ENCODE results near the gene ATP1B1. TPM values are rescaled to one million over a fixed set of nuclear protein-coding genes. Genes with fewer than 3 reads are reported as not detected.

Gene ATP1B1
- total and polyA plus RNA-seq, 2 of the 8 experiments (the other 6 are each of a cell fraction or from before 2014, with no cell fraction given), result 16.3 to 76.5 TPM

GRCh38 chr1:169112241-169112640 is 5.8 kb downstream of the ATP1B1 start (continued):
- TF ChIP-seq RBBP5 (IDR thresholded peaks at IDR 0.05; ENCODE audit: borderline replicate concordance, low read depth, low read length) (no peak), RFX5 (IDR thresholded peaks at IDR 0.05; ENCODE audit: borderline replicate concordance, low read depth, low read length) (no peak), SRF (IDR thresholded peaks at IDR 0.05; ENCODE audit: low read depth, low read length) (no peak), POLR2A (IDR thresholded peaks at IDR 0.05; ENCODE audit: control extremely low read depth in 1 of 2, low read depth in 2 of 2, low read length in 2 of 2) (no peak), CHD1 (IDR thresholded peaks at IDR 0.05; ENCODE audit: low read depth, low read length) (no peak), CHD7 (IDR thresholded peaks at IDR 0.05; ENCODE audit: insufficient replicate concordance, low read length) (no peak)

Measured in H1 (cell line).